GM18858 (cell line): ENCODE measurements around the gene CER1.
A peak's percentile ranks its signal among the peaks of the same experiment; 100 is the strongest.

ENCODE experiments used
- ATAC-seq: cut with Tn5 transposase; IDR thresholded peaks from one replicate; pipeline ENCODE4 v1.9.1; 2021; ENCODE audit not compliant: unreplicated experiment

CER1 gene

GRCh38 chr9:14722391-14723035 lies at the start of gene CER1:
CER1 (minus strand) TSS chr9:14722733; CDS start chr9:14722672, 61 bp downstream.
- ATAC-seq, result no peak

GRCh38 chr9:14770592-14770991 lies 48.1 kb upstream of the CER1 start:
- ATAC-seq, result no peak

- no peak for ATAC-seq
Observed at GRCh38 chr9:14769230-14769571, 46.7 kb upstream of the CER1 start.

- no peak for ATAC-seq
Observed at GRCh38 chr9:14768405-14769229, 46.1 kb upstream of the CER1 start.

- no peak for ATAC-seq
Observed at GRCh38 chr9:14766299-14766698, 43.8 kb upstream of the CER1 start.

GRCh38 chr9:14761584-14761983 lies 39.1 kb upstream of the CER1 start:
- no peak for ATAC-seq

- ATAC-seq, result no peak
Observed at GRCh38 chr9:14760060-14760459, 37.5 kb upstream of the CER1 start.

- no peak for ATAC-seq
Observed at GRCh38 chr9:14756291-14756690, 33.8 kb upstream of the CER1 start.

GRCh38 chr9:14752871-14753270 lies 30.3 kb upstream of the CER1 start:
- ATAC-seq, result no peak

GRCh38 chr9:14752271-14752670 lies 29.7 kb upstream of the CER1 start:
- ATAC-seq, result no peak

- ATAC-seq, result no peak
Observed at GRCh38 chr9:14750821-14751220, 28.3 kb upstream of the CER1 start.

GRCh38 chr9:14749741-14750211 lies 27.2 kb upstream of the CER1 start:
- ATAC-seq, result no peak

- ATAC-seq, result no peak
Observed at GRCh38 chr9:14748373-14748772, 25.8 kb upstream of the CER1 start.

GRCh38 chr9:14747111-14747510 lies 24.6 kb upstream of the CER1 start:
- ATAC-seq, result no peak

- ATAC-seq, result no peak
Observed at GRCh38 chr9:14746626-14747025, 24.1 kb upstream of the CER1 start.

GRCh38 chr9:14744768-14745167 lies 22.2 kb upstream of the CER1 start:
- no peak for ATAC-seq

GRCh38 chr9:14741369-14741768 lies 18.8 kb upstream of the CER1 start:
- ATAC-seq, result peak; percentile 90

GRCh38 chr9:14733133-14733532 lies 10.6 kb upstream of the CER1 start:
- ATAC-seq, result no peak

- ATAC-seq, result no peak
Observed at GRCh38 chr9:14731294-14731981, 8.9 kb upstream of the CER1 start.

GRCh38 chr9:14730461-14730898 lies 7.9 kb upstream of the CER1 start:
- no peak for ATAC-seq

GRCh38 chr9:14723301-14723700 lies 768 bp upstream of the CER1 start:
- no peak for ATAC-seq
